Natural killer cell treated with Interleukin-12 subunit alpha and Interleukin-12 subunit beta and Interleukin-15 and Interleukin-18, amount 100 ng/mL, for 72 hours (primary cell): ENCODE data around the gene LZTS2. TPM values are rescaled to one million over a fixed set of nuclear protein-coding genes. Genes with fewer than 3 reads are reported as not detected.
A peak's percentile ranks its signal among the peaks of the same experiment; 100 is the strongest.

Experiments used
- ATAC-seq, 2 donors: fragments of 150-1000 bp; cut with Tn5 transposase in 1 of 2; sonication (Bioruptor Pico), chemical (Tn5 transposase) in 1 of 2; 2 replicates each; pipeline ENCODE4 v1.10.0; 2021
- DNase-seq: peaks from one replicate; pipeline ENCODE4 v3.0.0; 2022; ENCODE audit warnings: low spot score
- H3K27ac Mint-ChIP-seq, 2 donors: 1 replicate in 1 of 2; 2 replicates in 1 of 2; pipeline ENCODE4 v1.8.0; 2022; ENCODE audit warnings: mixed read lengths in 2 of 2, mild to moderate bottlenecking in 1 of 2, moderate library complexity in 1 of 2
- H3K27me3 Mint-ChIP-seq, 2 donors: 1 replicate in 1 of 2; 2 replicates in 1 of 2; pipeline ENCODE4 v1.8.0; 2022; ENCODE audit warnings: mixed read lengths in 2 of 2
- H3K36me3 Mint-ChIP-seq: one replicate; pipeline ENCODE4 v1.8.0; 2022; ENCODE audit warnings: mixed read lengths
- H3K4me1 Mint-ChIP-seq, 2 donors: 1 replicate in 1 of 2; 2 replicates in 1 of 2; pipeline ENCODE4 v1.8.0; 2022; ENCODE audit warnings: low read depth in 2 of 2, mixed read lengths in 2 of 2, mild to moderate bottlenecking in 1 of 2
- H3K4me3 Mint-ChIP-seq: one replicate; pipeline ENCODE4 v1.8.0; 2022; ENCODE audit warnings: mixed read lengths
- H3K9me3 Mint-ChIP-seq: 2 replicates; pipeline ENCODE4 v1.8.0; 2022; ENCODE audit warnings: mixed read lengths
- total RNA-seq, 2 donors: library from RNA; stranded (reverse); gene quantifications; one replicate each; pipeline ENCODE4 v1.2.3, GENCODE V29; 2022

LZTS2 gene, protein sequence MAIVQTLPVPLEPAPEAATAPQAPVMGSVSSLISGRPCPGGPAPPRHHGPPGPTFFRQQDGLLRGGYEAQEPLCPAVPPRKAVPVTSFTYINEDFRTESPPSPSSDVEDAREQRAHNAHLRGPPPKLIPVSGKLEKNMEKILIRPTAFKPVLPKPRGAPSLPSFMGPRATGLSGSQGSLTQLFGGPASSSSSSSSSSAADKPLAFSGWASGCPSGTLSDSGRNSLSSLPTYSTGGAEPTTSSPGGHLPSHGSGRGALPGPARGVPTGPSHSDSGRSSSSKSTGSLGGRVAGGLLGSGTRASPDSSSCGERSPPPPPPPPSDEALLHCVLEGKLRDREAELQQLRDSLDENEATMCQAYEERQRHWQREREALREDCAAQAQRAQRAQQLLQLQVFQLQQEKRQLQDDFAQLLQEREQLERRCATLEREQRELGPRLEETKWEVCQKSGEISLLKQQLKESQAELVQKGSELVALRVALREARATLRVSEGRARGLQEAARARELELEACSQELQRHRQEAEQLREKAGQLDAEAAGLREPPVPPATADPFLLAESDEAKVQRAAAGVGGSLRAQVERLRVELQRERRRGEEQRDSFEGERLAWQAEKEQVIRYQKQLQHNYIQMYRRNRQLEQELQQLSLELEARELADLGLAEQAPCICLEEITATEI
- total RNA-seq, result 1 to 10 TPM; 6.2 to 6.4 TPM

DNA sequence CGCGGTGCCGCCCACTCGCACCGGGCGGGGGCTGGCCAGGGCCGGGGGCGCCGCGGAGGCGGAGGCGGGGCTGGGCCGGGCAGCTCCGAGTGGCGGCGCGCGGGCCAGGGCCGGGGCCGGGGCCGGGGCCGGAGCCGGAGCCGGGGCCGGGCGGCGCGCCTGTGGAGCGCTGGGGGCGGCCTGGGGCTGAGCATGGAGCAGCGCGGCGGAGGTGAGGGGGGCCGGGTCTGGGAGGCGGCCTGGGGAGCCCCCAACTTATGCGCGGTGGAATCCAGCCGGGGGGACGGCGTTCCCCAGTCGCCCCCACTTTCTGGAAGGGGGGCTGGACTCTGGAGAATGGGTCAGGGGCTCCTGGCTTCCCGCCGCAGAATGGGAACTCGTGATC, at the start of gene LZTS2:
Gene LZTS2, plus strand, starts transcription at position 67 of the 385 bp plus-strand sequence. CDS start 2,731 bp downstream, outside the sequence.
- H3K27ac Mint-ChIP-seq, result peak within 1 kb of the TSS; percentile 64 to 75
- H3K9me3 Mint-ChIP-seq, result no peaks in the 10 kb centered on the region
- DNase-seq (no peak), ATAC-seq (no peak)
- H3K36me3 Mint-ChIP-seq, result no peaks in the 10 kb centered on the region
- no peaks in the 10 kb centered on the region for H3K27me3 Mint-ChIP-seq
- H3K4me3 Mint-ChIP-seq, result peak within 1 kb of the TSS; percentile 87
- H3K4me1 Mint-ChIP-seq, result peaks cover 17 to 24% of the 10 kb centered on the region in 2 donors

DNA sequence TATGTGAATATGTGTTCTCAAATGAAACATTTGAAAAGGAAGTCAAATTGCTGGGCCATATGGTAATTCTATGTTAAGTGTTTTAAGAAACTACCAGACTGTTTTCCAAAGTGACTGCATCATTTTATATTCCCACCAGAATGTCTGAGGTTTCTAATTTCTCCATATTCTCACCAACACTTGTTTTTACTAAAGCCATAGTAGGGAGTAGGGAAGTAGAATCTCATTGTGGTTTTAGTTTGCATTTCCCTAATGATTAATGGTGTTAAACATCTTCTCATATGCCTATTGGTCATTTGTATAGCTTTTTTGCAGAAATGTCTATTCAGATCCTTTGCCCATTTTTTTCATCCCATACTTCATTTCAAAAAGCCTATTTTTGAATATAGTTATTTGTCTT, 39.4 kb upstream of the LZTS2 start:
- Mint-ChIP-seq H3K36me3 (peaks cover 19% of the 10 kb centered on the region), H3K9me3 (no peaks in the 10 kb centered on the region), H3K4me1 (no peaks in the 10 kb centered on the region), H3K4me3 (no peak overlapping the region), H3K27me3 (no peaks in the 10 kb centered on the region), H3K27ac (no peak overlapping the region)
- DNase-seq (no peak), ATAC-seq (no peak)

DNA sequence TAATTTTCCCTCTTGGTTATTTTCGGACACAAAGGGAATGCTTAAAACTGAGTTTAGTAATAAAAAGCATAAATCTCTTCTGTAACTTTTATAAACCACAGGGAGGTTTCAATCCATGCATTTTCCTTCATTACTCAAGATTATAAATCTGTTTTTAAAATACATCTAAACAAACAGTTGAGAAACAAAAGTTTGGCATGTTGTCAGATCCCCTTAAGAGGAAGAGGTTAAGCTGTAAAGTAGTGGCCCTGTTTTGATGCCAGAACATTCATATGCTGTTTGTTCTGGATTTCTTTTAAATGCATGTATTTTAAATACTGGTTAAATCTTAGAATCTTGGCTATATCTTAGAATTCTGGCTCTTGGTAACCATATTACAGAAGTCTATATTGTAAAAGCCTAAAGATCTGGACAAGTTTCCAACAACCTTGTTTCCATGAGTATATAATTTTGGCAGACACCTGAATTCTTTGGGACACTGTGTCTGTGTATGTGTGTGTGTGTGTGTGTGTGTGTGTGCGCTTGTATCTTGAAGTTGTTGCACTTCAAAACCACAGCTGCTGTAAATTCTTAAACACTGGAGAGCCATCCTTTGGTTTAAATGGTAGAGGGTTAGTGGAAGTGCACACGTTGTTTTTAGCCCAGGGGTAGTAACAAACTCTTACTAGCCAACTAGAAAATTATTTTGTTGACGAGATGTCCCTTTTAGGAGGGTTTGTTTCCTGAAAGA, 37.1 kb upstream of the LZTS2 start:
- H3K4me1 Mint-ChIP-seq, result no peaks in the 10 kb centered on the region
- no peak overlapping the region for H3K27ac Mint-ChIP-seq
- ATAC-seq (no peak), DNase-seq (no peak)
- no peaks in the 10 kb centered on the region for H3K27me3 Mint-ChIP-seq
- no peak overlapping the region for H3K4me3 Mint-ChIP-seq
- H3K9me3 Mint-ChIP-seq, result no peaks in the 10 kb centered on the region
- peaks cover 19% of the 10 kb centered on the region for H3K36me3 Mint-ChIP-seq

DNA sequence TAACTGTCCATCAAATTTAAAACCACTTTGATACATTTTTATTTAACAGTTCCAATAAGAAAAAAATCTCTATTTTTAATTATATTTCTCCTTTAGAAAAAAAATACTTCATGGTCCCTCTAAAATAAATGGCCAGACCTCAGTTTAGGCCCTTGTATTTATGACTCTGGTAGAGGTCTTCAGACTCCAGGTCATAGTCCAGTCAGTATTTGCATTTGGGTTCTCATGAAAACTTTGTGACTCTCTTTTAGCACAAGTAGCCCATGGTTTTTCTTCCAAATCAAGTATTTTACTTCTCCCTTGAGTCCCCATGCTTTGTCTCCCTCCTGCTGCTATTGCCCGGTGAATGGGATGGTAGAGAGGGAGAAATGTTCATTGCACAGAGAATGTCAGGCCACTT, 35.8 kb upstream of the LZTS2 start:
- Mint-ChIP-seq H3K4me3 (no peak overlapping the region), H3K4me1 (peaks cover 6 to 7% of the 10 kb centered on the region in 2 donors), H3K27me3 (no peaks in the 10 kb centered on the region), H3K27ac (no peak overlapping the region), H3K9me3 (no peaks in the 10 kb centered on the region), H3K36me3 (peaks cover 15% of the 10 kb centered on the region)
- no peak for DNase-seq
- no peak for ATAC-seq

DNA sequence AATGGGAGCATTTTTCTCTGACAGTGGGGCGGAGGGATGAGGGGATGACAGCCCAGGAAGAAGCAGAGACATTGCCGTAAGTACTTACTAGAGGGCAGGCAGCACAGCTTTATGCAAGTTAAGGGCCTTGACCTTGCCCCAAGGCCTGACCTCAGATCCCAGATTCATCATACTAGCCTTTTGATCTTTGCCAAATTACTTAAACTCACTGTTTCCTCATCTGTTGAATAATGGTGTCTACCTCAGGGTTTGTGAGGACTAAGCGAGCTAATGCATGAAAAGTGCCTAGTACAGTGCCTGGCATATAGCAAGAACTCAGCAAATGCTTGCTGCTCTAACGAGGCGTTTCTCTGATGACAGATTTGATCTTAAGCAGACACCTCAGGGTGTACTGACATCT, 33.8 kb upstream of the LZTS2 start:
- no peak overlapping the region for H3K4me3 Mint-ChIP-seq
- no peak for ATAC-seq
- peaks cover 7 to 12% of the 10 kb centered on the region in 2 donors for H3K4me1 Mint-ChIP-seq

DNA sequence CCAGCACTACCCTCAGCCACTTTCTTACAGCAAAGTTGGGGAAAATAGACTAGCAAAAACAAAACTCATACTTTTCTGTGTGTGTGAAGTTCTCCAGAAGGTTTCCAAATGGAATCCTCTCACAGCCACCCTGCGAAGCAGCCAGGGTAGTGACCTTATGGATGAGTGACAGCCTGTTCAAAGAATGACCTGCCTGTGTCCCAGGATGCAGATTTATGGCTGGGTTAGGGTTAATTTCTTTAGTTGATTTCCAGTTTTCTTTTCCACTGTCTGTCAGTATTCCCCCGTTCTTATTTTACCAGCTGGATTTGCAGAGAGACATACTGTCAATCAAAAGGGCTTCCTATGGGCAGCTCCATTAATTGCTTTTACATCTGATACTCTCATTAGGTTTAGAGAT, 32.7 kb upstream of the LZTS2 start:
- no peak overlapping the region for H3K27ac Mint-ChIP-seq
- no peak for ATAC-seq
- H3K4me3 Mint-ChIP-seq, result no peak overlapping the region
- H3K36me3 Mint-ChIP-seq, result no peaks in the 10 kb centered on the region
- no peaks in the 10 kb centered on the region for H3K9me3 Mint-ChIP-seq
- no peak for DNase-seq
- no peaks in the 10 kb centered on the region for H3K27me3 Mint-ChIP-seq
- peaks cover 7 to 13% of the 10 kb centered on the region in 2 donors for H3K4me1 Mint-ChIP-seq

More for the DNA sequence above, 33.8 kb upstream of the LZTS2 start:
- no peaks in the 10 kb centered on the region for H3K27me3 Mint-ChIP-seq
- H3K27ac Mint-ChIP-seq, result peak overlapping the region in 1 of 2 donors; percentile 18
- DNase-seq, result no peak
- H3K9me3 Mint-ChIP-seq, result no peaks in the 10 kb centered on the region
- no peaks in the 10 kb centered on the region for H3K36me3 Mint-ChIP-seq

DNA sequence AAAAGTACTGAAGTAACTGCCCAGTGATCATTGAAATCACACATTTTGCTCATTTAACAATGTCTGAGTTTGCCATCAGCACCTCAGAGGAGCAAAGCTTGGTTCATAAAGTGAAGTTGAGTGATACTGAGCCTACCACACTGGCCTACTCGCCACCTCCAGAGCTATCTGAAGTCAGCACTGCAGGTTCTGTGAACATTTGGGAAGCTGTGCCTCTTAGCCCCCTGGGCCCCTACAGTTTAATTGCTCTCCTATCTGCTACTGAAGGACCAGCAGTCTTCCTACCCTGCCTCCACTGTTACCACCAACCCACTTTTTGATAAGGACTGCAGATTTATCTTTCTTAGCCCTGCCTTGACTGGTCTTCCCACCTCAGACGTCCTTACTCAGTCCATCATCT, 32.3 kb upstream of the LZTS2 start:
- H3K27ac Mint-ChIP-seq, result no peak overlapping the region
- no peaks in the 10 kb centered on the region for H3K27me3 Mint-ChIP-seq
- H3K9me3 Mint-ChIP-seq, result no peaks in the 10 kb centered on the region
- no peak overlapping the region for H3K4me3 Mint-ChIP-seq
- DNase-seq (no peak), ATAC-seq (no peak)
- peaks cover 7 to 13% of the 10 kb centered on the region in 2 donors for H3K4me1 Mint-ChIP-seq
- no peaks in the 10 kb centered on the region for H3K36me3 Mint-ChIP-seq

DNA sequence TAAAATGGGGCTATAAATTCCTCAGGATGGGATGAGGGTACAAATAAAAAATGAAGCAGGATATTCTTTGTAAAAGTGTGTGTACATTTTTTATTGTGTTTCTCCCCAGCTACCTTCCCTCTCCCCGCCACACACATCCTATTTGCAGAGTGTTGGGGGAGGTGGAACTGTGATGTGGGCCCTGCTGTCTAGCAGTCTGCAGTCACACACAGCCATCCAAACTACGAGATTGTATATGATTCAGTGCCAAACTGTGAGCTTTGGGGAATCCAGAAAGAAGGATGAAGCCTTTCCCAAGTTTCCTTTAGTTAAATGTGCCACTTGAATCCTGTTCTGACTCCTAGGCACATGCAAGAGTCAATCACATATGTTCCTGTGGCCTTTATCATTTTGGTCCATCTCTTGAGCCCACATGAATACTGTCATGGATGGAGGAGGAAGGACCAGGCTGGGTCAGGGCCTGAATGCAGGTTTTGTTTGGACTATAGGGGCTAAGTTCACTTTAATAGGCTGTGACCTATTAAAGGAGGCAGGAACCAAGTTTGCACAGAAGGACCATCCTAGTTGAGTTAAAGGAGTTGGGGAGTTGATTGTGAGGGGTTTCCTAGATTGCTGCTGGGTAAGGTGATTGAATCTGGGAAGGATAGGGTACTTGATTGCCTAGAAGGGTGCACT, 31.4 kb upstream of the LZTS2 start:
- no peaks in the 10 kb centered on the region for H3K9me3 Mint-ChIP-seq
- H3K4me1 Mint-ChIP-seq, result peaks cover 7 to 13% of the 10 kb centered on the region in 2 donors
- H3K4me3 Mint-ChIP-seq, result peak overlapping the region; percentile 49
- H3K36me3 Mint-ChIP-seq, result no peaks in the 10 kb centered on the region
- H3K27me3 Mint-ChIP-seq, result no peaks in the 10 kb centered on the region
- DNase-seq (no peak), ATAC-seq (no peak)
- H3K27ac Mint-ChIP-seq, result peak overlapping the region in 1 of 2 donors; percentile 9

DNA sequence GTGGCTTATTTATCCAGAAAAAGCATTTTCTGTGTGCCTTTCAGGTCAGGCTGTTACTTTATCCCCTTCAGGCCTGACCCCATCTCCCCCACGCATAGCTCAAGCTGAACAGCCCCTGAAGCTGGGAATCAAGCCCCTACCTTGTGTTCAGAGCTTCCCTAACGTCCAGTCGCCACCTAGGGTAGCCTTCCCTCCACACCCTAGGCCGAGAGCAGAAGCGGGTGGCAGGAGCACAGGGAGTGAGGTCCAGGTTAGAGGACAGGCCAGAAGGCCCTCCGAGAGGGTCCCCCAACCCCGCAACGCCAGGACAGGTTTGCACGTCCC, 30.8 kb upstream of the LZTS2 start:
- Mint-ChIP-seq H3K9me3 (no peaks in the 10 kb centered on the region), H3K4me1 (peaks cover 7 to 13% of the 10 kb centered on the region in 2 donors), H3K27ac (peak overlapping the region in 1 of 2 donors; percentile 9), H3K27me3 (no peaks in the 10 kb centered on the region), H3K4me3 (peak overlapping the region; percentile 49), H3K36me3 (no peaks in the 10 kb centered on the region)
- DNase-seq (no peak), ATAC-seq (no peak)

DNA sequence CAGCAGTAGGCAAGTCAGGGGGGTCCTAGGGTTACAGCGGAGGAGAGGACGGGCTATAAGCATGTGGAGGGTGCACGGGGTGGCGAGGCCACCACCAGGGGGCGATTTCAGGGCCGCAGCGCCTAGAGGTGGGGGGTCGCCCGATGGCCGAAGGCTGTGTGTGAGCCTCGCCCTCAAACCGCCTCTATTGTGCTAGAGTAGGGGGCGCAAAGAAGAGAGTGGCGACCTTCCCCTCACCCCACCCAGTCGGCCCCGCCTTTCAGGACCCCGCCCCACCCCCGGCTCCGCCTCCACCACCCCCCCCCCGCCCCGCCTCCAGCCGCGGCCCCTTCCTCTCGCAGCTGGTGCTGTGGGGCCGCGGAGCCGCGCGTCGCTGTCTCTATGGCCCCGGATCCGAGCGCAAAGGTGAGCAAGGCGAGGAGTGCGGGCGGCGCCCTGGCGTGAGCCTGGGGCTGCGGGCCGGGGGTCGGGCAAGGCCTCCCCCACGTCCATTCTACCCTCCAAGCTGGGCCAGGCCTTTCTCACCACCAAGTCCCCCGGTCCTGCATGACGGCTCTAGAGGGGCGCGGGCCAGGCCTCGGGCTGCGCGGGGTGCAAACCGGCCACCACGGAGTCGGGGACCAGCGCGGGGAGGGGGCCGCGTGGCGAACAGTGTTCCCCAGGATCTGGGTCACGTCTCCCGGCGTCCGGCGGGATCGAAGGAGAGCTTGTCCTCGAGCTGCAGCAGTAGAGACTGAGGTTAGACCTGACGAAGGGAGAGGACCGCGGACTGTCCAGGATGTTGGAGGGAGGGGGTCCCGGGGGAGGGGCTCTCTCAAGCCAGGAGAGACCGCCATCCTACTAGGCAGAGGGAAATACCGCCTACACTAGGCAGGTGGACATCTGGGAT, 30.2 kb upstream of the LZTS2 start, which contains the start of gene SEMA4G:
Gene SEMA4G, plus strand, starts transcription at position 318 of the 889 bp plus-strand sequence. CDS start 3,409 bp downstream, outside the sequence.
- Mint-ChIP-seq H3K4me1 (peaks cover 7 to 13% of the 10 kb centered on the region in 2 donors), H3K9me3 (no peaks in the 10 kb centered on the region), H3K27me3 (no peaks in the 10 kb centered on the region), H3K27ac (peak within 1 kb of the TSS in 1 of 2 donors; percentile 9), H3K36me3 (no peaks in the 10 kb centered on the region), H3K4me3 (peak within 1 kb of the TSS; percentile 49)
- DNase-seq (no peak), ATAC-seq (peak; percentile 79 to 80)

DNA sequence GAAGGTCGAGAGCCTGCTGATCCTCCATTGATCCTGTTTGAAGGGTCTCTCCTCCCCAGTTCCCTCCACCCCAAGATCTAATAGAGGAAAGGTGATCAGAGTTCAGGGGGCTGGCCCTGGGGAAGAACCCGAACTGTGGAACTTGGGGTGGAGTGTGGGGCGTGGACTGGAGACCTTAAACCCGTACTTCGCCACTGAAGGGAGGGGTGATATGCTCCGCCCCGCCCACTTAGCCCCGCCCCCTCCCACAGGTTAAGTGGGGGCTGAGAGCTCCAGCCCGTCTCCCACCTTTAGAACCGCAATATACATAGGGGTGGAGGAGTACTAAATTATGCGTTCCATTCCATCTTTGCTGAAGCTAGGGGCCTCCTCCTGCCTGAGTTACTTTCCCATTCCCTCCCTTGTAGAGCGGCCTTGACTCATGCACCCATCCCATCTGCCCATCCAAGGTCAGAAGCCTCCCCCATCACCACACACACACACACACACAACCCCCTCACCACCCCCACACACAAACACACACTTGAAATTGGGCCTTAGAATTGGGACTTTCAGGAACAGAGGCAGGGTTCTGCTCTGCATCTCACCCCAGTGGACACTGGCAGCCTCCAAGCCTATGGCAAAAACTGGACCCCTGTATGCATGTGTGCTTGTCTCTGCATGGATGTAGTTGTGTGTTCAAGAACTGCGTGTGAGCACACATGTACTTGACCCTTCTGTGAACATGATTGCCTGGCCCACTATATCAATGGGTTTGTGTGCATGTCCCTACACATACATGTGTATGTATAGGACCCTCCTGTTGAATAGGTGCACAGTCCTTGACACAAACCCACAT, 29.3 kb upstream of the LZTS2 start:
- Mint-ChIP-seq H3K4me3 (peak overlapping the region; percentile 39), H3K27ac (no peak overlapping the region), H3K27me3 (no peaks in the 10 kb centered on the region), H3K4me1 (peaks cover 7 to 13% of the 10 kb centered on the region in 2 donors), H3K9me3 (no peaks in the 10 kb centered on the region), H3K36me3 (no peaks in the 10 kb centered on the region)
- DNase-seq, result no peak
- ATAC-seq, result peak in 1 of 2 donors; percentile 33
